K562 (cell line): ENCODE measurements around the gene OSTF1. TPM values are rescaled to one million over a fixed set of nuclear protein-coding genes. Genes with fewer than 3 reads are reported as not detected.

Experiments used
- ADNP ChIP-seq: fragments of 200-800 bp; sonication (Bioruptor generic); IDR thresholded peaks from 2 replicates; pipeline ENCODE4 v1.6.1; 2016; ENCODE audit warnings: missing genetic modification characterization, missing compliant biosample characterization
- CBFA2T3 ChIP-seq: fragments of 450-650 bp; IDR thresholded peaks from 2 replicates; pipeline ENCODE4 v1.6.1; 2017
- CXXC5 ChIP-seq: fragments of 250-450 bp; sonication (Bioruptor Pico); IDR thresholded peaks from 2 replicates; pipeline ENCODE4 v1.8.0; 2022; ENCODE audit warnings: inconsistent platforms, mild to moderate bottlenecking, moderate library complexity
- DACH1 ChIP-seq: fragments of 450-650 bp; IDR thresholded peaks from 2 replicates; pipeline ENCODE4 v1.6.1; 2018; ENCODE audit not compliant: partially characterized antibody
- MED1 ChIP-seq: sonication (generic); formaldehyde crosslinking; IDR thresholded peaks from 2 replicates; pipeline ENCODE4 v1.8.1; 2023; ENCODE audit warnings: missing genetic modification reagents, borderline replicate concordance
- MLX ChIP-seq, 2 experiments: fragments of 450-650 bp in 1 of 2; sonication (generic) in 1 of 2; formaldehyde crosslinking; conservative IDR thresholded peaks; 2 replicates each; pipeline versions ENCODE4 v1.4.0 to v1.8.1; 2020 to 2022; ENCODE audit warnings: mild to moderate bottlenecking in 1 of 2, missing genetic modification reagents in 1 of 2
- RBM15 ChIP-seq: fragments of 200-400 bp; formaldehyde crosslinking; IDR thresholded peaks from 2 replicates; pipeline ENCODE4 v1.6.1; 2018; ENCODE audit warnings: mild to moderate bottlenecking, low read length, moderate library complexity; ENCODE audit not compliant: insufficient read depth
- RHOXF2B ChIP-seq: fragments of 250-450 bp; sonication (Bioruptor Pico); conservative IDR thresholded peaks from 2 replicates; pipeline ENCODE4 v1.5.1; 2021
- RNF2 ChIP-seq: sonication (generic); IDR thresholded peaks from 2 replicates; pipeline ENCODE4 v1.6.1; 2016
- TCF7 ChIP-seq: sonication (generic); IDR thresholded peaks from 2 replicates; pipeline ENCODE4 v1.6.1; 2016; ENCODE audit warnings: antibody characterized with exemption, borderline replicate concordance
- ZKSCAN8 ChIP-seq: fragments of 200-800 bp; sonication (Bioruptor generic); IDR thresholded peaks from 2 replicates; pipeline ENCODE4 v1.6.1; 2016; ENCODE audit warnings: missing genetic modification characterization, missing compliant biosample characterization
- ZNF354B ChIP-seq: fragments of 250-450 bp; sonication (Bioruptor Pico); IDR thresholded peaks from 2 replicates; pipeline ENCODE4 v1.4.0; 2020
- ZNF589 ChIP-seq: fragments of 200-800 bp; sonication (Bioruptor generic); IDR thresholded peaks from 2 replicates; pipeline ENCODE4 v1.6.1; 2016; ENCODE audit warnings: low read depth, missing genetic modification characterization, missing compliant biosample characterization
- ZNF655 ChIP-seq: fragments of 250-450 bp; sonication (Bioruptor Pico); IDR thresholded peaks from 2 replicates; pipeline ENCODE4 v1.5.0; 2021
- ZNF668 ChIP-seq: fragments of 250-450 bp; sonication (Bioruptor Pico); IDR thresholded peaks from 2 replicates; pipeline ENCODE4 v1.8.0; 2022; ENCODE audit warnings: mild to moderate bottlenecking, inconsistent platforms
- polyA plus RNA-seq, 8 experiments: library from polyadenylated mRNA; depleted of rRNA in 4 of 8; stranded (reverse) in 5 of 8; unstranded in 3 of 8; fragments of >200 nt; fragmentation: Nextera tagmentation in 2 of 8; fragmentation: Illumina TruSeq in 1 of 8; extraction: Ambion mirVana in 2 of 8; extraction: Trizol in 1 of 8; gene quantifications; 2 replicates each; pipeline versions ENCODE4 v1.2.1 to v1.2.3, GENCODE V29; 2011 to 2014; ENCODE audit warnings: inconsistent platforms in 1 of 8, missing spikeins in 1 of 8
- total RNA-seq, 7 experiments: library from RNA; depleted of rRNA in 6 of 7; stranded (reverse); fragments of >200 nt in 6 of 7; fragmentation: Illumina TruSeq in 2 of 7; extraction: Trizol in 2 of 7; gene quantifications; 2 replicates each; pipeline versions ENCODE4 v1.2.1 to v1.2.3, GENCODE V29; 2011 to 2021; ENCODE audit warnings: low replicate concordance in 1 of 7
- TF ChIP-seq, protein P1 (sequence below): fragments of 450-650 bp; IDR thresholded peaks from 2 replicates; pipeline ENCODE4 v1.6.1; 2016; ENCODE audit warnings: borderline replicate concordance

Gene OSTF1
- total and polyA plus RNA-seq, 9 of the 15 experiments (the other 6 are each of a cell fraction or from before 2014, with no cell fraction given), result 15.0 to 37.3 (median 23.0) TPM

DNA sequence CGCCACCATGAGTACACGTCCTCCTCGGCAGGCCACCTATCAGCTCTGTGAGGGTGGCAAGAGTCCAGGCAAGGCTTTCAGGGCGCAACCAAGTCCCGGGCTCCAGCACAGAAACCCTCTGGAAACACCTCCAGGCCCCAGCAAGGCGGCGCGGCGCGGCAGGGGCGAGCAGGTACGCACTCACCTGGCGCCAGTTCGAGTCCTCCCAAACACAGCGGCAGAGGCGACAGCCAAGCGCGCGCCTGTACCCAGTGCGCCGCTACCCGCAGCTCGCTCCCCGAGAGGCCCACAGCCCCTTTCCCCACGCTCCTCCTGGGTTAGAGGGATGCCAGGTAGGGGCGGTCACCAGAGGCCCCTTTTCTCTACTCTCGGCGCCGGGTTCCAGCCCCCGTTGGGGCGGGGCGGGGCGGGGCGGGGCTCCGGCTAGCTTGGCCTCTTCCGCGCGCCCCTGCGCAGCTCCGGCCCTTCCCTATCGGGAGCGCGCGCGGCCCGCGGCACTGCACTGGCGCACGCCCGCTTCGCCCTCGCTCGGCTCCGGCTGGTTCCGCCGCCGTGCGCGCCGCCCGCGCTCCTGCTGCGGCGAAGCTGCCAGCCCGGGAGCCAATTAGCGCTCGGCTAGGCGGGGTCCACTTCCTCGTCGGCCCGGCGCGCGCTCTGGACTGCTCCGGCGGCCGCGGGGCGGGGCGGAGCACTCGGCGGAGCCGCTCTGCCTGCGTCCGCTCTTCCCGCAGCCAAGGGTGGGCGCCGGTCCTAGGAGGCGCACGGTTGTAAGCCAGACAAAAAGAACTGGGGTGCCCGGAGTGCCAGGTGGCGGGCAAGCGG lies at the start of gene OSTF1, which contains the start of gene NMRK1 (continued):
- TF ChIP-seq, protein P1, sequence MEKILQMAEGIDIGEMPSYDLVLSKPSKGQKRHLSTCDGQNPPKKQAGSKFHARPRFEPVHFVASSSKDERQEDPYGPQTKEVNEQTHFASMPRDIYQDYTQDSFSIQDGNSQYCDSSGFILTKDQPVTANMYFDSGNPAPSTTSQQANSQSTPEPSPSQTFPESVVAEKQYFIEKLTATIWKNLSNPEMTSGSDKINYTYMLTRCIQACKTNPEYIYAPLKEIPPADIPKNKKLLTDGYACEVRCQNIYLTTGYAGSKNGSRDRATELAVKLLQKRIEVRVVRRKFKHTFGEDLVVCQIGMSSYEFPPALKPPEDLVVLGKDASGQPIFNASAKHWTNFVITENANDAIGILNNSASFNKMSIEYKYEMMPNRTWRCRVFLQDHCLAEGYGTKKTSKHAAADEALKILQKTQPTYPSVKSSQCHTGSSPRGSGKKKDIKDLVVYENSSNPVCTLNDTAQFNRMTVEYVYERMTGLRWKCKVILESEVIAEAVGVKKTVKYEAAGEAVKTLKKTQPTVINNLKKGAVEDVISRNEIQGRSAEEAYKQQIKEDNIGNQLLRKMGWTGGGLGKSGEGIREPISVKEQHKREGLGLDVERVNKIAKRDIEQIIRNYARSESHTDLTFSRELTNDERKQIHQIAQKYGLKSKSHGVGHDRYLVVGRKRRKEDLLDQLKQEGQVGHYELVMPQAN, result no peak
- TF ChIP-seq ADNP (tag), result no peak
- TF ChIP-seq ZNF668 (CRISPR knock-in tag), result no peak
- TF ChIP-seq MLX (CRISPR knock-in tag; conservative IDR thresholded peaks at IDR 0.05), result no peak
- TF ChIP-seq ZNF354B (CRISPR knock-in tag), result no peak
- no peak for TF ChIP-seq ZNF655 (CRISPR knock-in tag)
- TF ChIP-seq TCF7, result no peak
- TF ChIP-seq DACH1, result no peak
- TF ChIP-seq ZKSCAN8 (CRISPR knock-in tag), result no peak
- 0 out of 2 replicates have a peak, but pooled peaks have one; percentile 32 for TF ChIP-seq ZNF589 (CRISPR knock-in tag)
- no peak for TF ChIP-seq RNF2
- no peak for TF ChIP-seq CBFA2T3
- no peak for TF ChIP-seq RBM15
- no peak for TF ChIP-seq MED1 (CRISPR knock-in tag)
- peak; percentile 62; the same call in 1 of the 2 replicates for TF ChIP-seq CXXC5 (CRISPR knock-in tag)
- TF ChIP-seq RHOXF2B (CRISPR knock-in tag), result no peak
